ENCODE results near the gene NUDT2.
"Not testable (repeated sequence)": the region's sequence is repeated elsewhere in the genome, so short reads cannot be mapped to it uniquely, and the experiment has no call there.

Gene NUDT2

GRCh38 chr9:34335376-34335775 is 6.0 kb downstream of the NUDT2 start:
- no peak for DNase-seq (ENCODE audit: low read depth)

- peak; percentile 23 for DNase-seq (ENCODE audit: low read depth)
Measured at GRCh38 chr9:34337403-34337802, 8.0 kb downstream of the NUDT2 start.

GRCh38 chr9:34338079-34338478 is 8.7 kb downstream of the NUDT2 start:
- DNase-seq (ENCODE audit: low read depth) = not testable (repeated sequence)

- DNase-seq (ENCODE audit: low read depth) = no peak
Measured at GRCh38 chr9:34338665-34339385, 9.5 kb downstream of the NUDT2 start.

GRCh38 chr9:34341659-34342295 is 12.4 kb downstream of the NUDT2 start:
- no peak for DNase-seq (ENCODE audit: low read depth)

GRCh38 chr9:34343090-34343489 is 13.7 kb downstream of the NUDT2 start:
- no peak for DNase-seq (ENCODE audit: low read depth)

- no peak for DNase-seq (ENCODE audit: low read depth)
Measured at GRCh38 chr9:34343605-34344004, 14.2 kb downstream of the NUDT2 start.

GRCh38 chr9:34346873-34347799 is 17.8 kb downstream of the NUDT2 start:
- DNase-seq (ENCODE audit: low read depth) = no peak

GRCh38 chr9:34347800-34348158 is 18.4 kb downstream of the NUDT2 start:
- no peak for DNase-seq (ENCODE audit: low read depth)

GRCh38 chr9:34349324-34349723 is 20.0 kb downstream of the NUDT2 start:
- no peak for DNase-seq (ENCODE audit: low read depth)

- DNase-seq (ENCODE audit: low read depth) = not testable (repeated sequence)
Measured at GRCh38 chr9:34352122-34352652, 22.8 kb downstream of the NUDT2 start.

GRCh38 chr9:34352957-34353356 is 23.6 kb downstream of the NUDT2 start:
- not testable (repeated sequence) for DNase-seq (ENCODE audit: low read depth)

GRCh38 chr9:34362614-34363214 is 33.3 kb downstream of the NUDT2 start:
- no peak for DNase-seq (ENCODE audit: low read depth)

GRCh38 chr9:34363619-34364351 is 34.4 kb downstream of the NUDT2 start:
- DNase-seq (ENCODE audit: low read depth) = no peak

- DNase-seq (ENCODE audit: low read depth) = no peak
Measured at GRCh38 chr9:34365282-34365681, 35.9 kb downstream of the NUDT2 start.

- DNase-seq (ENCODE audit: low read depth) = no peak
Measured at GRCh38 chr9:34366365-34366764, 37.0 kb downstream of the NUDT2 start.

- DNase-seq (ENCODE audit: low read depth) = not testable (repeated sequence)
Measured at GRCh38 chr9:34367751-34368410, 38.5 kb downstream of the NUDT2 start.

GRCh38 chr9:34368796-34369195 is 39.4 kb downstream of the NUDT2 start:
- DNase-seq (ENCODE audit: low read depth) = not testable (repeated sequence)

- DNase-seq (ENCODE audit: low read depth) = no peak
Measured at GRCh38 chr9:34369636-34370035, 40.3 kb downstream of the NUDT2 start.

GRCh38 chr9:34370335-34370969 is 41.1 kb downstream of the NUDT2 start:
- no peak for DNase-seq (ENCODE audit: low read depth)

Data from iris pigment epithelial cell (primary cell).